Gastrocnemius medialis (tissue), 4 donors: ENCODE results near the gene TMEM60. TPM values are rescaled to one million over a fixed set of nuclear protein-coding genes. Genes with fewer than 3 reads are reported as not detected.
"Not testable (repeated sequence)": the region's sequence is repeated elsewhere in the genome, so short reads cannot be mapped to it uniquely, and the experiment has no call there.

Source experiments
- ATAC-seq, 2 donors: fragments of 150-250 bp; one replicate each; pipeline ENCODE4 v1.9.1; 2016
- DNase-seq, 2 donors: peaks; one replicate each; pipeline ENCODE4 v3.0.0-alpha.2; 2019
- H3K27ac ChIP-seq, 4 donors: fragments of 200-600 bp; sonication (generic); 1 replicate in 1 of 4; 2 replicates in 3 of 4; pipeline ENCODE4 v1.5.1; 2016 to 2018; ENCODE audit warnings: mild to moderate bottlenecking in 2 of 4, moderate library complexity in 1 of 4
- H3K27me3 ChIP-seq, 3 donors: fragments of 200-600 bp; sonication (generic) in 2 of 3; 1 replicate in 1 of 3; 2 replicates in 2 of 3; pipeline versions ENCODE4 v1.5.1 to v1.6.0; 2016 to 2019; ENCODE audit warnings: mild to moderate bottlenecking in 1 of 3, moderate library complexity in 1 of 3
- H3K36me3 ChIP-seq, 2 donors: fragments of 200-600 bp; sonication (generic) in 1 of 2; one replicate each; pipeline ENCODE4 v1.5.1; 2017 to 2018
- H3K4me1 ChIP-seq, 2 donors: fragments of 200-600 bp; sonication (generic) in 1 of 2; one replicate each; pipeline ENCODE4 v1.5.1; 2016 to 2017; ENCODE audit warnings: mild to moderate bottlenecking in 2 of 2
- H3K4me3 ChIP-seq, 4 donors: fragments of 200-600 bp; sonication (generic) in 3 of 4; 1 replicate in 1 of 4; 2 replicates in 3 of 4; pipeline ENCODE4 v1.5.1; 2016 to 2019; ENCODE audit warnings: mild to moderate bottlenecking in 2 of 4
- H3K9me3 ChIP-seq, 3 donors: fragments of 200-600 bp; sonication (generic) in 2 of 3; 1 replicate in 1 of 3; 2 replicates in 2 of 3; pipeline ENCODE4 v1.5.1; 2016 to 2019
- CTCF ChIP-seq, 5 experiments: fragments of 450-650 bp in 3 of 5; fragments of 200-600 bp in 2 of 5; sonication (generic) in 2 of 5; IDR thresholded peaks in 4 of 5; conservative IDR thresholded peaks in 1 of 5; 1 replicate in 4 of 5; 2 replicates in 1 of 5; pipeline ENCODE4 v1.5.1; 2016 to 2019; ENCODE audit warnings: antibody characterized with exemption in 5 of 5, mild to moderate bottlenecking in 3 of 5, moderate library complexity in 3 of 5
- POLR2A ChIP-seq, 2 donors: fragments of 450-650 bp; IDR thresholded peaks; one replicate each; pipeline ENCODE4 v1.6.1; 2017; ENCODE audit warnings: antibody characterized with exemption in 2 of 2, mild to moderate bottlenecking in 2 of 2, moderate library complexity in 2 of 2
- in situ Hi-C, 4 donors: fragments of 200-750 bp; cut with MboI; loops; one replicate each; pipeline versions ENCODE4 v1.15.0 to v1.8.0; 2017; ENCODE audit warnings: low sequenced_read_pairs in 4 of 4
- intact Hi-C: fragments of 100-400 bp; cut with DNase I; formaldehyde crosslinking; loops from one replicate; pipeline ENCODE4 v1.15.1; 2023; ENCODE audit warnings: low total_unique reads
- total RNA-seq, 4 donors: library from RNA; depleted of rRNA; stranded (reverse); fragments of >200 nt; gene quantifications; one replicate each; pipeline versions ENCODE4 v1.1.0 to v1.2.3, GENCODE V29; 2016

Gene TMEM60
- total RNA-seq, 4 donors from 2014 or later, result 7.0 to 26.9 (median 13.3) TPM

- Histone ChIP-seq H3K4me1 (peaks cover 37 to 38% of the 10 kb centered on the region in 2 donors), H3K27me3 (no peaks in the 10 kb centered on the region), H3K36me3 (no peaks in the 10 kb centered on the region), H3K4me3 (no peak overlapping the region), H3K27ac (peak overlapping the region; percentile 87 to 99 (median 90)), H3K9me3 (no peaks in the 10 kb centered on the region)
- DNase-seq (no peak), ATAC-seq (no peak)
- intact Hi-C loops (loop anchor here (10.0 kb wide), 1 partner anchor 1467 kb away; no protein-coding TSS in a partner anchor), in situ Hi-C loops (loop anchor here in 1 of 4 donors (10.0 kb wide), 1 partner anchor 97 kb away; the partner anchor contains the start of gene RSBN1L)
- TF ChIP-seq CTCF (IDR thresholded peaks at IDR 0.05 in 4 of 5, conservative IDR thresholded peaks at IDR 0.05 in 1 of 5) (no peak), POLR2A (IDR thresholded peaks at IDR 0.05) (no peak)
Observed at GRCh38 chr7:77791336-77791735, 6.9 kb downstream of the TMEM60 start.

DNA sequence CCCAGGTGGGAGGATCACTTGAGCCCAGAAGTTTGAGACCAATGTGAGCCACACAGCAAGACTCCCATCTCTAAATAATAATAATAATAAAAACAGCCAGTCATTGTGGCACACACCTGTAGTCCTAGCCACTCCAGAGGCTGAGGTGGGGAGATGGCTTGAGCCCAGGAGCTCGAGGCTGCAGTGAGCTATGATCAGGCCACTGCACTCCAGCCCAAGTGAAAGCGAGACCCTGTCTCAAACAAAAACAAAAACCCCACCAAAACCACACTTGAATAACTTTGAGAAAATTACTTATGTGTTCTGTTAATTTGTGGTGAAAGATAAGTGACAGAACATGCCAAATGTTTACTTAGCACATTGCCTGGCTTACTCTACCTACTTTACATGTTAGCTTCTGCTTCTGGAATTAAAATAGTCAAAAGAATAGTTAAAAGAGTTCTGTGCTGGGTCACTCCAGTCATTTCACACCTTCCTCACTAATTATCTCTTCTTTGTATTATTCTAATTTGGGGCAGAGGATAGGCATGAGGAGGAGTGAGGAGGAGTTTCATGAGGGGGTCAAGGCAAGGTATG is 9.8 kb downstream of the TMEM60 start:
- no peak overlapping the region for H3K4me3 ChIP-seq
- intact Hi-C loops (no loop called here), in situ Hi-C loops (no loop called here)
- H3K27me3 ChIP-seq, result no peaks in the 10 kb centered on the region
- no peak for TF ChIP-seq POLR2A (IDR thresholded peaks at IDR 0.05)
- TF ChIP-seq CTCF (IDR thresholded peaks at IDR 0.05 in 4 of 5, conservative IDR thresholded peaks at IDR 0.05 in 1 of 5), result no peak
- ATAC-seq (no peak), DNase-seq (no peak)
- H3K27ac ChIP-seq, result no peak overlapping the region
- no peaks in the 10 kb centered on the region for H3K36me3 ChIP-seq
- H3K9me3 ChIP-seq, result no peaks in the 10 kb centered on the region
- H3K4me1 ChIP-seq, result peaks cover 14 to 15% of the 10 kb centered on the region in 2 donors

GRCh38 chr7:77786741-77787140 is 11.5 kb downstream of the TMEM60 start:
- Histone ChIP-seq H3K4me1 (peaks cover under 1% of the 10 kb centered on the region in 2 donors), H3K27me3 (no peaks in the 10 kb centered on the region), H3K4me3 (no peak overlapping the region), H3K36me3 (no peaks in the 10 kb centered on the region), H3K27ac (no peak overlapping the region), H3K9me3 (no peaks in the 10 kb centered on the region)
- intact Hi-C loops, result no loop called here
- DNase-seq, result no peak
- in situ Hi-C loops, result no loop called here
- ATAC-seq, result no peak
- no peak for TF ChIP-seq CTCF (IDR thresholded peaks at IDR 0.05 in 4 of 5, conservative IDR thresholded peaks at IDR 0.05 in 1 of 5)
- TF ChIP-seq POLR2A (IDR thresholded peaks at IDR 0.05), result no peak

- Histone ChIP-seq H3K9me3 (no peaks in the 10 kb centered on the region), H3K27me3 (no peaks in the 10 kb centered on the region), H3K4me1 (no peaks in the 10 kb centered on the region), H3K4me3 (no peak overlapping the region), H3K27ac (no peak overlapping the region), H3K36me3 (no peaks in the 10 kb centered on the region)
- in situ Hi-C loops (no loop called here), intact Hi-C loops (no loop called here)
- DNase-seq (no peak), ATAC-seq (no peak)
- TF ChIP-seq CTCF (IDR thresholded peaks at IDR 0.05 in 4 of 5, conservative IDR thresholded peaks at IDR 0.05 in 1 of 5) (no peak), POLR2A (IDR thresholded peaks at IDR 0.05) (no peak)
Observed at GRCh38 chr7:77786018-77786417, 12.2 kb downstream of the TMEM60 start.

GRCh38 chr7:77784426-77784825 is 13.8 kb downstream of the TMEM60 start:
- ATAC-seq, H3K27ac ChIP-seq, H3K27me3 ChIP-seq, intact Hi-C loops, H3K4me3 ChIP-seq, H3K4me1 ChIP-seq, H3K36me3 ChIP-seq, H3K9me3 ChIP-seq, in situ Hi-C loops, DNase-seq: not testable (repeated sequence)
